Endothelial cell of coronary artery (primary cell): ENCODE measurements around the gene C1D. TPM values are rescaled to one million over a fixed set of nuclear protein-coding genes. Genes with fewer than 3 reads are reported as not detected.

ENCODE experiments used
- total RNA-seq: library from RNA; depleted of rRNA; stranded (reverse); fragments of >200 nt; gene quantifications from 2 replicates; pipeline ENCODE4 v1.2.3, GENCODE V29; 2014

The C1D gene, protein sequence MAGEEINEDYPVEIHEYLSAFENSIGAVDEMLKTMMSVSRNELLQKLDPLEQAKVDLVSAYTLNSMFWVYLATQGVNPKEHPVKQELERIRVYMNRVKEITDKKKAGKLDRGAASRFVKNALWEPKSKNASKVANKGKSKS
- 12.1 and 12.7 TPM in 2 replicates for total RNA-seq

DNA sequence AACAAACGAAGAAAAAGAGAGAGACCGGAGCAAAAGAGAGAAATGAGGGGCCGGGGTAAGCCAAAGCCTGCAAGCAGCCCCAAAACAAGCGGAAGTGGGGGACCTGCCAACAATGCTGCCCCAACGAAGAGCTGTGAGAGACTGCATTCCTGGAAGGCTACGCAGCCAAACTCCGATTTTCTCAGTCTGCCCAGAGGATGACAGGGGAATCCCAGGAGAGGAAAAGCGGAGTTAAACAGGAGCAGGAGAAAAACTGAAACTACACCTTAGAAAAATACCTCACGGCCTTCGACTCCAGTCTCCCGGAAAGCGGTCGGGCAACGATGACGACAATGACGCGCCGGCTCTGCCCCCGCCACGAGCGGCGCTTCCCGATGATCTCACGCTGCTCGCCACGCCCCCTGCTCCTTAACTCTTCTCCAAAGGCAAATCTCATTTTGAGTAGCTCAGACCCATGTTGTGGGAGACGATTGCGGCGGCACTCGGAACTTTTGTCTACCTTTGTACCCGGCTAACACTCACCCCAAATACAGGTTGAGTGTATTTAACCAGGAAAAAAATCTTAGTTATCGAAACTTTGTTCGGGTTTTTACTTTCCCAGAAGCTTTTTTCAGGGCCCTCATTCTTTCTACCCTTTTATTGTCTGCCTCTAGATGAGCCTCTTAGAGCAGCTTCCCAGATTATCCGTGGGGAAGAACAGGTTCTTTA lies at the start of gene C1D:
Gene C1D (minus strand): TSS at position 325 of the 708 bp plus-strand sequence. CDS start 15,694 bp downstream, outside the sequence.

Other genes starting within 250 kb of the C1D start
- 15.3 and 16.1 TPM in 2 replicates for gene PNO1, start 94.9 kb upstream of the C1D start, total RNA-seq
- gene PPP3R1, start 189.5 kb upstream of the C1D start, total RNA-seq, result 17.2 and 22.6 TPM in 2 replicates